Chondrocyte (in vitro differentiated cells): Measurements from ENCODE around the gene GRIA3. TPM values are rescaled to one million over a fixed set of nuclear protein-coding genes. Genes with fewer than 3 reads are reported as not detected.

Experiments
- DNase-seq: peaks from one replicate; pipeline ENCODE4 v3.0.0; 2021; ENCODE audit warnings: mixed read lengths, low spot score
- H3K27ac Mint-ChIP-seq: one replicate; pipeline ENCODE4 v1.8.0; 2021; ENCODE audit warnings: mild to moderate bottlenecking, moderate library complexity, mixed read lengths; ENCODE audit not compliant: unreplicated experiment
- H3K27me3 Mint-ChIP-seq: 2 replicates; pipeline ENCODE4 v1.8.0; 2021; ENCODE audit warnings: low read depth, mixed read lengths
- H3K36me3 Mint-ChIP-seq: 2 replicates; pipeline ENCODE4 v1.8.0; 2021; ENCODE audit warnings: low read depth, mixed read lengths
- H3K4me1 Mint-ChIP-seq: 2 replicates; pipeline ENCODE4 v1.8.0; 2021; ENCODE audit warnings: low read depth, mild to moderate bottlenecking, mixed read lengths
- H3K4me3 Mint-ChIP-seq: one replicate; pipeline ENCODE4 v1.8.0; 2021; ENCODE audit warnings: mild to moderate bottlenecking, moderate library complexity, mixed read lengths; ENCODE audit not compliant: unreplicated experiment
- H3K9me3 Mint-ChIP-seq: 2 replicates; pipeline ENCODE4 v1.8.0; 2021; ENCODE audit warnings: low read depth, mixed read lengths
- CTCF ChIP-seq: fragments of 200-600 bp; sonication (generic); IDR thresholded peaks from 2 replicates; pipeline ENCODE4 v1.5.0; 2021; ENCODE audit warnings: antibody characterized with exemption, mild to moderate bottlenecking, moderate library complexity
- total RNA-seq: library from RNA; stranded (reverse); gene quantifications from 3 replicates; pipeline ENCODE4 v1.2.1, GENCODE V29; 2021

GRIA3 gene
- total RNA-seq, 1 donor from 2014 or later = not detected

GRCh38 chrX:123223859-123224258, 39.8 kb downstream of the GRIA3 start:
- Mint-ChIP-seq H3K9me3 (peaks cover 4% of the 10 kb centered on the region), H3K4me1 (no peaks in the 10 kb centered on the region)

GRCh38 chrX:123230798-123231197, 46.7 kb downstream of the GRIA3 start:
- no peaks in the 10 kb centered on the region for H3K4me1 Mint-ChIP-seq
- H3K9me3 Mint-ChIP-seq = peaks cover 7% of the 10 kb centered on the region
- TF ChIP-seq CTCF = no peak
- H3K4me3 Mint-ChIP-seq = no peak overlapping the region
- no peak for DNase-seq
- H3K27ac Mint-ChIP-seq = no peak overlapping the region
- H3K27me3 Mint-ChIP-seq = no peaks in the 10 kb centered on the region
- H3K36me3 Mint-ChIP-seq = no peaks in the 10 kb centered on the region

More at GRCh38 chrX:123223859-123224258, 39.8 kb downstream of the GRIA3 start:
- H3K4me3 Mint-ChIP-seq = no peak overlapping the region
- TF ChIP-seq CTCF = no peak
- no peak for DNase-seq
- H3K36me3 Mint-ChIP-seq = no peaks in the 10 kb centered on the region
- H3K27ac Mint-ChIP-seq = no peak overlapping the region
- H3K27me3 Mint-ChIP-seq = no peaks in the 10 kb centered on the region

GRCh38 chrX:123236859-123237258, 52.8 kb downstream of the GRIA3 start:
- no peak for TF ChIP-seq CTCF
- no peak overlapping the region for H3K27ac Mint-ChIP-seq
- H3K27me3 Mint-ChIP-seq = no peaks in the 10 kb centered on the region
- H3K4me3 Mint-ChIP-seq = no peak overlapping the region
- no peaks in the 10 kb centered on the region for H3K4me1 Mint-ChIP-seq
- no peak for DNase-seq
- H3K9me3 Mint-ChIP-seq = peaks cover 2% of the 10 kb centered on the region
- no peaks in the 10 kb centered on the region for H3K36me3 Mint-ChIP-seq

- H3K9me3 Mint-ChIP-seq = peaks cover under 1% of the 10 kb centered on the region
- H3K27me3 Mint-ChIP-seq = no peaks in the 10 kb centered on the region
- no peak for TF ChIP-seq CTCF
These were observed 53.2 kb downstream of the GRIA3 start for GRCh38 chrX:123237271-123237670.

GRCh38 chrX:123254457-123254856, 70.4 kb downstream of the GRIA3 start:
- Mint-ChIP-seq H3K4me3 (no peak overlapping the region), H3K27ac (no peak overlapping the region), H3K4me1 (no peaks in the 10 kb centered on the region), H3K27me3 (no peaks in the 10 kb centered on the region), H3K36me3 (no peaks in the 10 kb centered on the region), H3K9me3 (peaks cover 16% of the 10 kb centered on the region)
- TF ChIP-seq CTCF = no peak
- no peak for DNase-seq

More at GRCh38 chrX:123237271-123237670, 53.2 kb downstream of the GRIA3 start:
- Mint-ChIP-seq H3K27ac (no peak overlapping the region), H3K4me3 (no peak overlapping the region), H3K36me3 (no peaks in the 10 kb centered on the region), H3K4me1 (no peaks in the 10 kb centered on the region)
- no peak for DNase-seq
